Testis (tissue), 2 donors: Measurements from ENCODE around the gene PLEKHA1.

Experiments
- POLR2A ChIP-seq: fragments of 450-650 bp; IDR thresholded peaks from one replicate; pipeline ENCODE4 v1.6.1; 2017; ENCODE audit warnings: antibody characterized with exemption, mild to moderate bottlenecking, moderate library complexity
- TF ChIP-seq, protein P1 (sequence below), 3 experiments: fragments of 450-650 bp in 2 of 3; fragments of 200-600 bp in 1 of 3; sonication (generic) in 1 of 3; IDR thresholded peaks; one replicate each; pipeline ENCODE4 v1.5.1; 2016 to 2019; ENCODE audit warnings: antibody characterized with exemption in 3 of 3, mild to moderate bottlenecking in 2 of 3, moderate library complexity in 1 of 3

DNA sequence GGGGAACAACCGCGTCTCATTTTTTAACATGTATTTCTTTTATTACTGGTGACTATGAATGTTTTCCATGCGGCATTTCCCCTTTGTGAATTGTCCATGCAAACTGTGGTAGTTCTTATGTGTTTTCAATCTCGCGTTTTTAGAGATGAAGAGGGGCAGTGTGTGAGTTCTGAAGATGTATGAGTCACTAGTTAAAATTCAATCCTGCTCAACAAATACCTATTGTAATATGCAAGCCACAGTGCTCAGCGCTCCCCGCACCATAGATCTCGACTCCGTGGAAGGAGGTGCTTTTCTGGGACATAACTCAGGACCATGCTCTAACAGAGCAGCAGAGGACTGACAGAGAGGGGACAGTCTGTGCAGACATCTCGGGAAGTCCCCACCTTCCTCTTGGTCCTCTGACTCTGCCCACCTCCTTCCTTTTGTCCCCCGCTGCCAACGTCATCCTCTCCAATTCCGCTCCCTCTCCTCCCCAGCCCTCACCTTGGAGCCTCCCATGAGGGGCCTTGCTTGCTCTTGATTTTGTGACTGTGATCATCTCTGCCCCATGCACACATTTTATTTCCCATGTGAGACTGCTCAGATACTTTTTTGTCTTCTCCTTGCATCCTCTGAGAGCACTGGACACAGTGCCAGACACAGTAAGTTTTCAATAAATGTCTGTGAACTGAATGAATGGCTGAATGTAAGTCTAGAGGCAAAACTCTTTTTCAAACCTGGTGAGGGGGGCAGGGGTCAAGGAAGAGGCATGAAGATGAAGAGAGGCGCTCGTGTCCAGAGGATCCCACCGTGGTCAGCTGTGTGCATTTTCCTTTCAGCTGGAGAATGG lies 42.7 kb upstream of the PLEKHA1 start:
- TF ChIP-seq POLR2A = no peak
- TF ChIP-seq, protein P1, sequence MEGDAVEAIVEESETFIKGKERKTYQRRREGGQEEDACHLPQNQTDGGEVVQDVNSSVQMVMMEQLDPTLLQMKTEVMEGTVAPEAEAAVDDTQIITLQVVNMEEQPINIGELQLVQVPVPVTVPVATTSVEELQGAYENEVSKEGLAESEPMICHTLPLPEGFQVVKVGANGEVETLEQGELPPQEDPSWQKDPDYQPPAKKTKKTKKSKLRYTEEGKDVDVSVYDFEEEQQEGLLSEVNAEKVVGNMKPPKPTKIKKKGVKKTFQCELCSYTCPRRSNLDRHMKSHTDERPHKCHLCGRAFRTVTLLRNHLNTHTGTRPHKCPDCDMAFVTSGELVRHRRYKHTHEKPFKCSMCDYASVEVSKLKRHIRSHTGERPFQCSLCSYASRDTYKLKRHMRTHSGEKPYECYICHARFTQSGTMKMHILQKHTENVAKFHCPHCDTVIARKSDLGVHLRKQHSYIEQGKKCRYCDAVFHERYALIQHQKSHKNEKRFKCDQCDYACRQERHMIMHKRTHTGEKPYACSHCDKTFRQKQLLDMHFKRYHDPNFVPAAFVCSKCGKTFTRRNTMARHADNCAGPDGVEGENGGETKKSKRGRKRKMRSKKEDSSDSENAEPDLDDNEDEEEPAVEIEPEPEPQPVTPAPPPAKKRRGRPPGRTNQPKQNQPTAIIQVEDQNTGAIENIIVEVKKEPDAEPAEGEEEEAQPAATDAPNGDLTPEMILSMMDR (IDR thresholded peaks at IDR 0.05) = no peak
